CD8-positive, alpha-beta memory T cell (primary cell): Measurements from ENCODE around the gene ADRB2. TPM values are rescaled to one million over a fixed set of nuclear protein-coding genes. Genes with fewer than 3 reads are reported as not detected.

Experiments
- CTCF ChIA-PET: fragments of 350-600 bp; sonication (Branson Sonifier 250); formaldehyde crosslinking; loops from one replicate; lab custom pipeline; 2021; ENCODE audit warnings: antibody characterized with exemption; lab: Charles Lee
- POLR2A ChIA-PET: fragments of 350-600 bp; sonication (Branson Sonifier 250); formaldehyde crosslinking; loops from one replicate; lab custom pipeline; 2021; ENCODE audit warnings: antibody characterized with exemption; lab: Charles Lee
- DNase-seq, 5 donors: peaks; one replicate each; pipeline versions ENCODE4 v3.0.0 to v3.0.0-alpha.2; 2020 to 2022; ENCODE audit warnings: mixed read lengths in 1 of 5
- H3K27ac ChIP-seq: one replicate; pipeline ENCODE4 v1.7.0; 2013; ENCODE audit warnings: low read depth, mild to moderate bottlenecking, low read length, moderate library complexity
- H3K27me3 ChIP-seq: 2 replicates; pipeline ENCODE4 v1.7.0; 2013; ENCODE audit warnings: low read length, mild to moderate bottlenecking; ENCODE audit not compliant: insufficient read depth, poor library complexity, severe bottlenecking
- H3K36me3 ChIP-seq: 2 replicates; pipeline ENCODE4 v1.7.0; 2013; ENCODE audit warnings: mild to moderate bottlenecking, low read length, moderate library complexity; ENCODE audit not compliant: insufficient read depth
- H3K4me1 ChIP-seq: 2 replicates; pipeline ENCODE4 v1.7.0; 2013; ENCODE audit warnings: mild to moderate bottlenecking, low read length, moderate library complexity; ENCODE audit not compliant: insufficient read depth
- H3K4me3 ChIP-seq: 2 replicates; pipeline ENCODE4 v1.7.0; 2013; ENCODE audit warnings: mild to moderate bottlenecking, low read length
- H3K9me3 ChIP-seq: 2 replicates; pipeline ENCODE4 v1.7.0; 2013; ENCODE audit warnings: mild to moderate bottlenecking, low read length
- H3K27ac Mint-ChIP-seq, 8 donors: one replicate each; pipeline ENCODE4 v1.8.0; 2020 to 2021; ENCODE audit warnings: mixed read lengths in 8 of 8, mild to moderate bottlenecking in 6 of 8, inconsistent platforms in 3 of 8, moderate library complexity in 3 of 8
- H3K27me3 Mint-ChIP-seq, 2 donors: one replicate each; pipeline ENCODE4 v1.8.0; 2020 to 2021; ENCODE audit warnings: mixed read lengths in 2 of 2, mild to moderate bottlenecking in 1 of 2, moderate library complexity in 1 of 2
- H3K36me3 Mint-ChIP-seq, 3 donors: one replicate each; pipeline ENCODE4 v1.8.0; 2020 to 2021; ENCODE audit warnings: mixed read lengths in 3 of 3, inconsistent platforms in 1 of 3, mild to moderate bottlenecking in 1 of 3
- H3K4me1 Mint-ChIP-seq, 3 donors: one replicate each; pipeline ENCODE4 v1.8.0; 2020 to 2021; ENCODE audit warnings: mixed read lengths in 3 of 3, inconsistent platforms in 1 of 3, mild to moderate bottlenecking in 1 of 3
- H3K4me3 Mint-ChIP-seq, 7 donors: one replicate each; pipeline ENCODE4 v1.8.0; 2020 to 2021; ENCODE audit warnings: mixed read lengths in 7 of 7, mild to moderate bottlenecking in 6 of 7, moderate library complexity in 4 of 7, inconsistent platforms in 2 of 7
- H3K9me3 Mint-ChIP-seq, 5 donors: one replicate each; pipeline ENCODE4 v1.8.0; 2020 to 2022; ENCODE audit warnings: mixed read lengths in 5 of 5, mild to moderate bottlenecking in 3 of 5, moderate library complexity in 2 of 5, inconsistent platforms in 1 of 5
- polyA plus RNA-seq: library from polyadenylated mRNA; unstranded; fragments of 300-500 nt; fragmentation: Illumina TruSeq; gene quantifications from one replicate; pipeline ENCODE4 v1.2.3, GENCODE V29; 2021
- total RNA-seq, 2 experiments: library from RNA; stranded (reverse); gene quantifications; one replicate each; pipeline ENCODE4 v1.2.3, GENCODE V29; 2021

Gene ADRB2
- total and polyA plus RNA-seq, 3 experiments from 2014 or later: 1.6 to 25.7 (median 2.1) TPM

DNA sequence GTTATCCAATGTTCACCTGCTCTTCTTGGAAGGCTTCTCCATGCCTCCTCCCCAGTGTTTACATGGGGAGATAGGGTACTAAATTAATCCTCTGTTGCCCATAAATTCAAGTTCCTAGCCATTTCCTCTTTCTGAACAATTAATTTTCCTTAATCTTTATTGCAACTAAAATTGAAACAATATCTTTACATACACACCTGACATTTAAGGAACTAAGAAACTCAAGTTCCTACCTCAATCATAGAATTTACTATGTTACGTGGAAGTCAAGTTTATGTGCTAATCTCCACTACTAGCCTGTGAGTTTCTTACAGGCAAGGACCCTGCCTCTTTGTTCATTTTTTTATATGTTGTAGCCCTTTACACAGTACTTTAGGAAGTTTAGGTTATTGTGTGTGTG lies 10.1 kb upstream of the ADRB2 start:
- Histone ChIP-seq H3K27ac (no peak overlapping the region), H3K36me3 (no peaks in the 10 kb centered on the region), H3K4me3 (no peak overlapping the region), H3K27me3 (no peaks in the 10 kb centered on the region), H3K9me3 (no peaks in the 10 kb centered on the region), H3K4me1 (no peaks in the 10 kb centered on the region)
- Mint-ChIP-seq H3K4me3 (no peak overlapping the region), H3K9me3 (no peaks in the 10 kb centered on the region), H3K4me1 (peaks cover 13 to 14% (median 14%) of the 10 kb centered on the region in 3 donors), H3K27me3 (peaks cover 0 to 1% of the 10 kb centered on the region in 2 donors), H3K36me3 (no peaks in the 10 kb centered on the region), H3K27ac (peak overlapping the region in 1 of 8 donors; percentile 33)
- DNase-seq: no peak
- ChIA-PET CTCF (interaction anchor here (0.7 to 2.0 kb wide), 2 partner anchors 19 to 141 kb away, joined by 5 to 6 read pairs; no protein-coding TSS in a partner anchor), POLR2A (no interaction called here)

DNA sequence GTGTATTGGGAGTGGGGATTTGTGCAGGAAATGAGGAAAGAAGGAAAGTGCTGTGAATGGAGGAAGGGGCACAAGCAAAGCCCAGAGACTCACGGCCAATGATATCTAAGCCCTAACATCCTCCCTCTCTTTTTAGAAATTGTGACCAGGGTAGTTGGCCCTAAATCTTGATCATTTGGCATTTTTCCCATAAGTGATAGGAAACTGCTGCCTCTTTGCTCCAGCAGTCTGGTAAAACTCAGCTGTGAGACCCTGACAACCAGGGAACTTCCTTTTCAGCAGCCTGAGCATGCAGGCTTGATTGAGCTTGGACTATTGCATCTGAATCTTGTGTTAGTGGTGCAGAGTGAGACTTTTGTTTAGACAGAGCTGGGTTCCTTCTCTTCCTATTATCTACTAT lies 9.6 kb upstream of the ADRB2 start:
- H3K4me1 Mint-ChIP-seq: peaks cover 9 to 10% (median 9%) of the 10 kb centered on the region in 3 donors
- no peak overlapping the region for H3K27ac Mint-ChIP-seq
- Histone ChIP-seq H3K36me3 (no peaks in the 10 kb centered on the region), H3K9me3 (no peaks in the 10 kb centered on the region), H3K4me1 (no peaks in the 10 kb centered on the region), H3K27me3 (no peaks in the 10 kb centered on the region), H3K4me3 (no peak overlapping the region), H3K27ac (no peak overlapping the region)
- H3K4me3 Mint-ChIP-seq: no peak overlapping the region
- no peaks in the 10 kb centered on the region for H3K9me3 Mint-ChIP-seq
- H3K27me3 Mint-ChIP-seq: peaks cover 0 to 1% of the 10 kb centered on the region in 2 donors
- ChIA-PET CTCF (no interaction called here), POLR2A (no interaction called here)
- DNase-seq: no peak
- H3K36me3 Mint-ChIP-seq: no peaks in the 10 kb centered on the region

DNA sequence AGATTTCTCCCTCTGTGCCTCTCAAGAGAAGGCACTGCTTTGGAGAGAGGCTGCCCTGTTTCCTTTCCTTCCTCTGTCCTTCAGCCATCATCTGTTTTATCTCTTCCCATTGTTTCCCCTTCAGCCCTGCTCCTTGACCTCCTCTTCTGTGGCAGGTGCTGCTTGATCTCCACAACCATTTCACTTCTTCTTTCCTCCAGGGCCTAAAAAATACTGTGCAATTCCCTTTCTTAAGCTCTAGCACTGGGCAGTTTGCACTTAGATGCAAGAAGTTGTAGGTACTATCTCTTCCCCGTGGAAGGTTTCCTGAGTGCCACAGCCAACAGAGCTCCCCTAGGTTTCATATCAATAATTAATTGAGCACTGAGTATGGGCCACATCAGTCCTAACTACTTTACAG lies 8.8 kb upstream of the ADRB2 start:
- H3K36me3 Mint-ChIP-seq: no peaks in the 10 kb centered on the region
- peaks cover 6 to 10% (median 7%) of the 10 kb centered on the region in 3 donors for H3K4me1 Mint-ChIP-seq
- no peak overlapping the region for H3K4me3 Mint-ChIP-seq
- Histone ChIP-seq H3K36me3 (no peaks in the 10 kb centered on the region), H3K27me3 (no peaks in the 10 kb centered on the region), H3K27ac (no peak overlapping the region), H3K9me3 (no peaks in the 10 kb centered on the region), H3K4me3 (no peak overlapping the region), H3K4me1 (no peaks in the 10 kb centered on the region)
- no peaks in the 10 kb centered on the region for H3K9me3 Mint-ChIP-seq
- H3K27me3 Mint-ChIP-seq: peaks cover 0 to 1% of the 10 kb centered on the region in 2 donors
- POLR2A ChIA-PET: no interaction called here
- no peak overlapping the region for H3K27ac Mint-ChIP-seq
- CTCF ChIA-PET: interaction anchor here (0.9 kb wide), 1 partner anchor 140 kb away, joined by 3 read pairs; no protein-coding TSS in a partner anchor
- no peak for DNase-seq

DNA sequence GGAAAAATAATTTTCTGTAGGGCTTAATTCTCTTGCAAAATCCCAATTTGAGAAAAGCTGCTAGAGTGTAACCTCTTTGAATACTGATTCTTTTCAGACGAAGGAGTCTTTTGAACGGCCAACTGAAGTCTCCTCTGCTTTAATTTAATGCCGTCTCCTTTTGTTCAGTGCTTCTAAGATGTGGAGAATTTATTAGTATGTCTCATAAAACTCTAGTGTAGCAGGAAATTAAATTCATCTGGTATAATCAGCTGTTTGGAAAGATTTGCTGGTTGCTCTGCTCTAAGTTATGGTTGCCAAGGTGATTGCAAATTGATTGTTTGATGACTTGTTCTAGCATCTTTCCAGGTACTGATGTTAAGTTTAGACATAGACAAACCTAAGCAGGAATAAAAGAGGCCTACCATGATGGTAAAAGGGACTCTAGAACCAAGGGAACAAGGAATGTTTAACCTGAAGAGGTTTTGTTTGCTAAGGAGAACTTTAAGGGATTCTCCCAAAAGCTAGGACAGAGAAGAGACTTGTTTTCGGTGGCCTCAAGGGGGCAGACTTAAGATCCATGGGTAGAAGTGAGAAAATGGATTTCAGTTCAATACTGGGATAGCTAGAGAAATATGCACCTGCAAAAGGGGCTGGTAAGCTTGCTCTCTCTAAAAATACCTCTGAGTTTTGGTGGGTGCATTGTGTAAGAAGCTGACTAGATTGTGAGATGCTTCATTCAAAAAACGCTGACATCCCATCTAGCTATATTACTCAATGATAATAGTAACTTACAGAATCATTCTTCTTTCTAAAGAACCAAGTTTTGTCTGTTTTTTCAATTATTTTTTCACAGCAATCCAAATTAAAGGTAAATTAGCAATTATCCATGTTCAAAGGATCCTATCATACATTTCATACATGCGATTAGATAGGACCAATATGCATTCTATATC lies 5.7 kb upstream of the ADRB2 start:
- Histone ChIP-seq H3K9me3 (no peaks in the 10 kb centered on the region), H3K4me3 (no peak overlapping the region), H3K36me3 (no peaks in the 10 kb centered on the region), H3K27ac (no peak overlapping the region), H3K4me1 (no peaks in the 10 kb centered on the region), H3K27me3 (no peaks in the 10 kb centered on the region)
- ChIA-PET POLR2A (interaction anchor here (0.9 kb wide), 1 partner anchor 24 kb away, joined by 4 read pairs; no protein-coding TSS in a partner anchor), CTCF (interaction anchor here (0.7 to 4.1 kb wide), 28 partner anchors 9 to 214 kb away, joined by 3 to 48 read pairs (median 4); no protein-coding TSS in a partner anchor)
- no peaks in the 10 kb centered on the region for H3K36me3 Mint-ChIP-seq
- no peak overlapping the region for H3K27ac Mint-ChIP-seq
- peaks cover 12 to 18% (median 17%) of the 10 kb centered on the region in 3 donors for H3K4me1 Mint-ChIP-seq
- peak in 3 of 5 donors; percentile 24 to 53 (median 31) for DNase-seq
- no peak overlapping the region for H3K4me3 Mint-ChIP-seq
- H3K9me3 Mint-ChIP-seq: no peaks in the 10 kb centered on the region
- peaks cover 0 to 1% of the 10 kb centered on the region in 2 donors for H3K27me3 Mint-ChIP-seq

DNA sequence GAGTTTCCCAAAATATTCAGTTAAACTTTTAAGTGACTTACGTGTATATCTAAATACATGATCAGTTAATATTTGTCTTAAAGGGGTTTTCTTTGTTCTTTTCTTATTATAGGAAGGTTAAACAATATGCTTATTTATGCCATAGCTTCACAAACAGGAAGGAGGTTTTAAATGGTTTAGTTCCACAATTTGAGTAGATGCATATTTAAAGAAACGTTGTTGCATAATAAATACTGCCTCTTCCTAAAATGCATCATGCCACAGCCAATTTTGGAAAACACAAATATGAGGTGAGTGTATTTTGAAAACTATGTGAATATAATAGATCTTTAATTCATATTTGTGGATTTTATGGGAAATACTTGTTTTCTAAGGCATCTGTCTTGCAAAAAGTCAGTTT lies 2.5 kb upstream of the ADRB2 start:
- Mint-ChIP-seq H3K36me3 (peaks cover 0 to 10% (median 7%) of the 10 kb centered on the region in 3 donors), H3K27ac (no peak overlapping the region), H3K27me3 (no peaks in the 10 kb centered on the region), H3K4me3 (peak overlapping the region in 1 of 7 donors; percentile 12), H3K9me3 (no peaks in the 10 kb centered on the region), H3K4me1 (peaks cover 33 to 43% (median 42%) of the 10 kb centered on the region in 3 donors)
- POLR2A ChIA-PET: no interaction called here
- H3K27me3 ChIP-seq: no peaks in the 10 kb centered on the region
- DNase-seq: no peak
- H3K4me1 ChIP-seq: peaks cover 10% of the 10 kb centered on the region
- CTCF ChIA-PET: interaction anchor here (3.7 kb wide), 1 partner anchor 133 kb away, joined by 29 read pairs; no protein-coding TSS in a partner anchor
- no peaks in the 10 kb centered on the region for H3K36me3 ChIP-seq
- no peaks in the 10 kb centered on the region for H3K9me3 ChIP-seq
- no peak overlapping the region for H3K27ac ChIP-seq
- no peak overlapping the region for H3K4me3 ChIP-seq

DNA sequence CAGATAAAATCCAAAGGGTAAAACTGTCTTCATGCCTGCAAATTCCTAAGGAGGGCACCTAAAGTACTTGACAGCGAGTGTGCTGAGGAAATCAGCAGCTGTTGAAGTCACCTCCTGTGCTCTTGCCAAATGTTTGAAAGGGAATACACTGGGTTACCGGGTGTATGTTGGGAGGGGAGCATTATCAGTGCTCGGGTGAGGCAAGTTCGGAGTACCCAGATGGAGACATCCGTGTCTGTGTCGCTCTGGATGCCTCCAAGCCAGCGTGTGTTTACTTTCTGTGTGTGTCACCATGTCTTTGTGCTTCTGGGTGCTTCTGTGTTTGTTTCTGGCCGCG lies 727 bp upstream of the ADRB2 start:
- Histone ChIP-seq H3K4me1 (peaks cover 11% of the 10 kb centered on the region), H3K9me3 (no peaks in the 10 kb centered on the region), H3K27me3 (no peaks in the 10 kb centered on the region), H3K4me3 (peak overlapping the region; percentile 78), H3K27ac (peak overlapping the region; percentile 77), H3K36me3 (no peaks in the 10 kb centered on the region)
- POLR2A ChIA-PET: interaction anchor here (1.1 to 1.9 kb wide), 5 partner anchors 12 to 28 kb away, joined by 3 to 12 read pairs (median 5); no protein-coding TSS in a partner anchor
- no peaks in the 10 kb centered on the region for H3K9me3 Mint-ChIP-seq
- peak overlapping the region; percentile 83 to 99 (median 96) for H3K27ac Mint-ChIP-seq
- peaks cover 8 to 23% (median 11%) of the 10 kb centered on the region in 3 donors for H3K36me3 Mint-ChIP-seq
- H3K4me1 Mint-ChIP-seq: peaks cover 45 to 58% (median 57%) of the 10 kb centered on the region in 3 donors
- H3K27me3 Mint-ChIP-seq: no peaks in the 10 kb centered on the region
- peak overlapping the region; percentile 90 to 99 (median 95) for H3K4me3 Mint-ChIP-seq
- CTCF ChIA-PET: interaction anchor here (0.9 to 3.7 kb wide), 7 partner anchors 16 to 176 kb away, joined by 3 to 29 read pairs (median 5); no protein-coding TSS in a partner anchor
- DNase-seq: no peak

DNA sequence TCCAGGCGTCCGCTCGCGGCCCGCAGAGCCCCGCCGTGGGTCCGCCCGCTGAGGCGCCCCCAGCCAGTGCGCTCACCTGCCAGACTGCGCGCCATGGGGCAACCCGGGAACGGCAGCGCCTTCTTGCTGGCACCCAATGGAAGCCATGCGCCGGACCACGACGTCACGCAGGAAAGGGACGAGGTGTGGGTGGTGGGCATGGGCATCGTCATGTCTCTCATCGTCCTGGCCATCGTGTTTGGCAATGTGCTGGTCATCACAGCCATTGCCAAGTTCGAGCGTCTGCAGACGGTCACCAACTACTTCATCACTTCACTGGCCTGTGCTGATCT lies 294 bp downstream of the ADRB2 start:
- no peaks in the 10 kb centered on the region for H3K36me3 ChIP-seq
- H3K27ac ChIP-seq: peak overlapping the region; percentile 77
- DNase-seq: no peak
- Mint-ChIP-seq H3K27me3 (peaks cover 0 to 2% of the 10 kb centered on the region in 2 donors), H3K4me1 (peaks cover 53 to 64% (median 64%) of the 10 kb centered on the region in 3 donors), H3K27ac (peak overlapping the region; percentile 83 to 99 (median 96)), H3K9me3 (no peaks in the 10 kb centered on the region), H3K4me3 (peak overlapping the region; percentile 90 to 99 (median 95)), H3K36me3 (peaks cover 9 to 29% (median 16%) of the 10 kb centered on the region in 3 donors)
- H3K4me1 ChIP-seq: peaks cover 14% of the 10 kb centered on the region
- no peaks in the 10 kb centered on the region for H3K27me3 ChIP-seq
- no peaks in the 10 kb centered on the region for H3K9me3 ChIP-seq
- peak overlapping the region; percentile 78 for H3K4me3 ChIP-seq
- ChIA-PET POLR2A (interaction anchor here (0.5 to 1.9 kb wide), 7 partner anchors 16 to 1930 kb away, joined by 3 to 12 read pairs (median 4); no protein-coding TSS in a partner anchor), CTCF (interaction anchor here (0.8 to 3.7 kb wide), 7 partner anchors 10 to 175 kb away, joined by 3 to 29 read pairs (median 5); no protein-coding TSS in a partner anchor)
